HEK293 (cell line): ENCODE data around the gene HTT-AS.

ENCODE experiments used
- GLIS1 ChIP-seq: fragments of 450-650 bp; formaldehyde crosslinking; IDR thresholded peaks from 2 replicates; pipeline ENCODE4 v1.5.1; 2016; ENCODE audit warnings: missing biosample characterization, missing genetic modification characterization
- HOXA7 ChIP-seq: sonication (generic); formaldehyde crosslinking; IDR thresholded peaks from 2 replicates; pipeline ENCODE4 v1.8.1; 2022; ENCODE audit warnings: missing genetic modification reagents, borderline replicate concordance
- KLF10 ChIP-seq: fragments of 450-650 bp; IDR thresholded peaks from 2 replicates; pipeline ENCODE4 v1.5.1; 2018; ENCODE audit warnings: missing biosample characterization, mild to moderate bottlenecking, missing genetic modification characterization
- OSR2 ChIP-seq: fragments of 450-650 bp; formaldehyde crosslinking; IDR thresholded peaks from 2 replicates; pipeline ENCODE4 v1.5.1; 2016; ENCODE audit warnings: missing biosample characterization, missing genetic modification characterization
- PRDM1 ChIP-seq: fragments of 450-650 bp; formaldehyde crosslinking; IDR thresholded peaks from 2 replicates; pipeline ENCODE4; 2016; ENCODE audit warnings: missing biosample characterization, missing genetic modification characterization
- REPIN1 ChIP-seq: fragments of 450-650 bp; formaldehyde crosslinking; IDR thresholded peaks from 2 replicates; pipeline ENCODE4 v1.5.1; 2017; ENCODE audit warnings: missing biosample characterization, missing genetic modification characterization, low read depth
- ZBTB21 ChIP-seq: fragments of 450-650 bp; formaldehyde crosslinking; IDR thresholded peaks from 2 replicates; pipeline ENCODE4 v1.5.1; 2017; ENCODE audit warnings: missing biosample characterization, missing genetic modification characterization
- ZFHX2 ChIP-seq: fragments of 450-650 bp; formaldehyde crosslinking; conservative IDR thresholded peaks from 2 replicates; pipeline ENCODE4 v1.5.1; 2016; ENCODE audit warnings: missing biosample characterization, missing genetic modification characterization
- ZNF10 ChIP-seq: fragments of 450-650 bp; formaldehyde crosslinking; IDR thresholded peaks from 2 replicates; pipeline ENCODE4 v1.5.1; 2017; ENCODE audit warnings: missing biosample characterization, missing genetic modification characterization
- ZNF184 ChIP-seq: fragments of 450-650 bp; IDR thresholded peaks from 2 replicates; pipeline ENCODE4 v1.5.1; 2018; ENCODE audit warnings: missing biosample characterization, mild to moderate bottlenecking, missing genetic modification characterization
- ZNF426 ChIP-seq: fragments of 450-650 bp; formaldehyde crosslinking; IDR thresholded peaks from 2 replicates; pipeline ENCODE4 v1.5.1; 2017; ENCODE audit warnings: missing biosample characterization, missing genetic modification characterization, mild to moderate bottlenecking, inconsistent platforms, moderate library complexity
- ZNF555 ChIP-seq: fragments of 450-650 bp; formaldehyde crosslinking; conservative IDR thresholded peaks from 2 replicates; pipeline ENCODE4 v1.5.1; 2017; ENCODE audit warnings: missing biosample characterization, mild to moderate bottlenecking, missing genetic modification characterization, inconsistent platforms
- ZNF560 ChIP-seq: fragments of 450-650 bp; formaldehyde crosslinking; IDR thresholded peaks from 2 replicates; pipeline ENCODE4 v1.5.1; 2017; ENCODE audit warnings: missing biosample characterization, missing genetic modification characterization, borderline replicate concordance
- ZNF747 ChIP-seq: fragments of 450-650 bp; formaldehyde crosslinking; IDR thresholded peaks from 2 replicates; pipeline ENCODE4 v1.5.1; 2016; ENCODE audit warnings: missing biosample characterization, missing genetic modification characterization
- TF ChIP-seq, protein P1 (sequence below): fragments of 450-650 bp; formaldehyde crosslinking; optimal IDR thresholded peaks from 2 replicates; pipeline ENCODE3; 2016; ENCODE audit warnings: missing biosample characterization, mild to moderate bottlenecking, missing genetic modification characterization
- TF ChIP-seq, protein P2 (sequence below): fragments of 450-650 bp; formaldehyde crosslinking; IDR thresholded peaks from 2 replicates; pipeline ENCODE4 v1.5.1; 2017; ENCODE audit warnings: missing biosample characterization, mild to moderate bottlenecking, missing genetic modification characterization, moderate library complexity
- TF ChIP-seq, protein P3 (sequence below): fragments of 450-650 bp; formaldehyde crosslinking; IDR thresholded peaks from 2 replicates; pipeline ENCODE4 v1.5.1; 2016; ENCODE audit warnings: missing biosample characterization, missing genetic modification characterization
- TF ChIP-seq, protein P4 (sequence below): fragments of 450-650 bp; formaldehyde crosslinking; conservative IDR thresholded peaks from 2 replicates; pipeline ENCODE4 v1.5.1; 2016; ENCODE audit warnings: low read depth, missing biosample characterization, missing genetic modification characterization
- TF ChIP-seq, protein P5 (sequence below): fragments of 450-650 bp; formaldehyde crosslinking; IDR thresholded peaks from 2 replicates; pipeline ENCODE4 v1.5.1; 2016; ENCODE audit warnings: missing biosample characterization, missing genetic modification characterization
- TF ChIP-seq, protein P6 (sequence below): fragments of 450-650 bp; formaldehyde crosslinking; IDR thresholded peaks from 2 replicates; pipeline ENCODE4 v1.5.1; 2016; ENCODE audit warnings: missing biosample characterization, missing genetic modification characterization
- TF ChIP-seq, protein P7 (sequence below): fragments of 450-650 bp; formaldehyde crosslinking; IDR thresholded peaks from 2 replicates; pipeline ENCODE4 v1.5.0; 2017; ENCODE audit warnings: missing biosample characterization, missing genetic modification characterization, borderline replicate concordance

The HTT-AS gene

DNA sequence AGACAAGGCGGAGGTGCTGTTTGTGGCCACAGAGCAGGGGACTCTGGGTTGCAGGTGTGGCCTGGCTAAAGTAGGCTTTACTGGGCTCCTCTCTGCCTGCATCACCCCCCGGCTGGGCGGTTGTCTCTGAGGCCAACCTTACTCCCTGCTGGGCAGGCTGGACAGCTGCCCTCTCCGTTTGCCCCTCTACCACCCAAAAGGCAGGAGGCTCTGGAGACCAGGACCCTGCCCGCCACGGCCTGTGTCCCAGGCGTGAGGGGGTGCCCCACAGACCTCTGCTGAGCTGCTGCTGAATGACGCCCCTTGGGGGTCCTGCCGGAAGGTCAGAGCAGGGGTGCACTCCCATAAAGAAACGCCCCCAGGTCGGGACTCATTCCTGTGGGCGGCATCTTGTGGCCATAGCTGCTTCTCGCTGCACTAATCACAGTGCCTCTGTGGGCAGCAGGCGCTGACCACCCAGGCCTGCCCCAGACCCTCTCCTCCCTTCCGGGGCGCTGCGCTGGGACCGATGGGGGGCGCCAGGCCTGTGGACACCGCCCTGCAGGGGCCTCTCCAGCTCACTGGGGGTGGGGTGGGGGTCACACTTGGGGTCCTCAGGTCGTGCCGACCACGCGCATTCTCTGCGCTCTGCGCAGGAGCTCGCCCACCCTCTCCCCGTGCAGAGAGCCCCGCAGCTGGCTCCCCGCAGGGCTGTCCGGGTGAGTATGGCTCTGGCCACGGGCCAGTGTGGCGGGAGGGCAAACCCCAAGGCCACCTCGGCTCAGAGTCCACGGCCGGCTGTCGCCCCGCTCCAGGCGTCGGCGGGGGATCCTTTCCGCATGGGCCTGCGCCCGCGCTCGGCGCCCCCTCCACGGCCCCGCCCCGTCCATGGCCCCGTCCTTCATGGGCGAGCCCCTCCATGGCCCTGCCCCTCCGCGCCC lies 920 bp downstream of the HTT-AS start (continued):
- TF ChIP-seq, protein P1, sequence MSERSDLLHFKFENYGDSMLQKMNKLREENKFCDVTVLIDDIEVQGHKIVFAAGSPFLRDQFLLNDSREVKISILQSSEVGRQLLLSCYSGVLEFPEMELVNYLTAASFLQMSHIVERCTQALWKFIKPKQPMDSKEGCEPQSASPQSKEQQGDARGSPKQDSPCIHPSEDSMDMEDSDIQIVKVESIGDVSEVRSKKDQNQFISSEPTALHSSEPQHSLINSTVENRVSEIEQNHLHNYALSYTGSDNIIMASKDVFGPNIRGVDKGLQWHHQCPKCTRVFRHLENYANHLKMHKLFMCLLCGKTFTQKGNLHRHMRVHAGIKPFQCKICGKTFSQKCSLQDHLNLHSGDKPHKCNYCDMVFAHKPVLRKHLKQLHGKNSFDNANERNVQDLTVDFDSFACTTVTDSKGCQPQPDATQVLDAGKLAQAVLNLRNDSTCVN (tag by site-specific recombination), result peak; percentile 50
- TF ChIP-seq ZNF10 (no peak), HOXA7 (no peak), OSR2 (no peak), ZBTB21 (no peak), ZNF555 (tag by site-specific recombination) (no peak), ZNF184 (tag by site-specific recombination) (no peak), ZNF560 (tag by site-specific recombination) (no peak), GLIS1 (peak; percentile 39), PRDM1 (no peak), KLF10 (tag by site-specific recombination) (peak; percentile 39; the same call in 1 of the 2 replicates), ZFHX2 (tag by site-specific recombination) (no peak), ZNF747 (tag by site-specific recombination) (no peak), ZNF426 (tag by site-specific recombination) (no peak), REPIN1 (no peak)
- TF ChIP-seq, protein P2, sequence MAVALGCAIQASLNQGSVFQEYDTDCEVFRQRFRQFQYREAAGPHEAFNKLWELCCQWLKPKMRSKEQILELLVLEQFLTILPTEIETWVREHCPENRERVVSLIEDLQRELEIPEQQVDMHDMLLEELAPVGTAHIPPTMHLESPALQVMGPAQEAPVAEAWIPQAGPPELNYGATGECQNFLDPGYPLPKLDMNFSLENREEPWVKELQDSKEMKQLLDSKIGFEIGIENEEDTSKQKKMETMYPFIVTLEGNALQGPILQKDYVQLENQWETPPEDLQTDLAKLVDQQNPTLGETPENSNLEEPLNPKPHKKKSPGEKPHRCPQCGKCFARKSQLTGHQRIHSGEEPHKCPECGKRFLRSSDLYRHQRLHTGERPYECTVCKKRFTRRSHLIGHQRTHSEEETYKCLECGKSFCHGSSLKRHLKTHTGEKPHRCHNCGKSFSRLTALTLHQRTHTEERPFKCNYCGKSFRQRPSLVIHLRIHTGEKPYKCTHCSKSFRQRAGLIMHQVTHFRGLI, result no peak
- TF ChIP-seq, protein P3, sequence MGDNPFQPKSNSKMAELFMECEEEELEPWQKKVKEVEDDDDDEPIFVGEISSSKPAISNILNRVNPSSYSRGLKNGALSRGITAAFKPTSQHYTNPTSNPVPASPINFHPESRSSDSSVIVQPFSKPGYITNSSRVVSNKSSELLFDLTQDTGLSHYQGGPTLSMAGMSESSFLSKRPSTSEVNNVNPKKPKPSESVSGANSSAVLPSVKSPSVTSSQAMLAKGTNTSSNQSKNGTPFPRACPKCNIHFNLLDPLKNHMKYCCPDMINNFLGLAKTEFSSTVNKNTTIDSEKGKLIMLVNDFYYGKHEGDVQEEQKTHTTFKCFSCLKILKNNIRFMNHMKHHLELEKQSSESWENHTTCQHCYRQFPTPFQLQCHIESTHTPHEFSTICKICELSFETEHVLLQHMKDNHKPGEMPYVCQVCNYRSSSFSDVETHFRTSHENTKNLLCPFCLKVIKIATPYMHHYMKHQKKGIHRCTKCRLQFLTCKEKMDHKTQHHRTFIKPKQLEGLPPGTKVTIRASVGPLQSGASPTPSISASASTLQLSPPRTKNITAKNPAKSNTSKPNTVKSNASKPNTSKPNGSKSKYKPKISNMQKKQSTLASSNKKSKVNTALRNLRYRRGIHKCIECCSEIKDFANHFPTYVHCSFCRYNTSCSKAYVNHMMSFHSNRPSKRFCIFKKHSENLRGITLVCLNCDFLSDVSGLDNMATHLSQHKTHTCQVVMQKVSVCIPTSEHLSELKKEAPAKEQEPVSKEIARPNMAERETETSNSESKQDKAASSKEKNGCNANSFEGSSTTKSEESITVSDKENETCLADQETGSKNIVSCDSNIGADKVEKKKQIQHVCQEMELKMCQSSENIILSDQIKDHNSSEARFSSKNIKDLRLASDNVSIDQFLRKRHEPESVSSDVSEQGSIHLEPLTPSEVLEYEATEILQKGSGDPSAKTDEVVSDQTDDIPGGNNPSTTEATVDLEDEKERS (tag by site-specific recombination), result no peak
- TF ChIP-seq, protein P4, sequence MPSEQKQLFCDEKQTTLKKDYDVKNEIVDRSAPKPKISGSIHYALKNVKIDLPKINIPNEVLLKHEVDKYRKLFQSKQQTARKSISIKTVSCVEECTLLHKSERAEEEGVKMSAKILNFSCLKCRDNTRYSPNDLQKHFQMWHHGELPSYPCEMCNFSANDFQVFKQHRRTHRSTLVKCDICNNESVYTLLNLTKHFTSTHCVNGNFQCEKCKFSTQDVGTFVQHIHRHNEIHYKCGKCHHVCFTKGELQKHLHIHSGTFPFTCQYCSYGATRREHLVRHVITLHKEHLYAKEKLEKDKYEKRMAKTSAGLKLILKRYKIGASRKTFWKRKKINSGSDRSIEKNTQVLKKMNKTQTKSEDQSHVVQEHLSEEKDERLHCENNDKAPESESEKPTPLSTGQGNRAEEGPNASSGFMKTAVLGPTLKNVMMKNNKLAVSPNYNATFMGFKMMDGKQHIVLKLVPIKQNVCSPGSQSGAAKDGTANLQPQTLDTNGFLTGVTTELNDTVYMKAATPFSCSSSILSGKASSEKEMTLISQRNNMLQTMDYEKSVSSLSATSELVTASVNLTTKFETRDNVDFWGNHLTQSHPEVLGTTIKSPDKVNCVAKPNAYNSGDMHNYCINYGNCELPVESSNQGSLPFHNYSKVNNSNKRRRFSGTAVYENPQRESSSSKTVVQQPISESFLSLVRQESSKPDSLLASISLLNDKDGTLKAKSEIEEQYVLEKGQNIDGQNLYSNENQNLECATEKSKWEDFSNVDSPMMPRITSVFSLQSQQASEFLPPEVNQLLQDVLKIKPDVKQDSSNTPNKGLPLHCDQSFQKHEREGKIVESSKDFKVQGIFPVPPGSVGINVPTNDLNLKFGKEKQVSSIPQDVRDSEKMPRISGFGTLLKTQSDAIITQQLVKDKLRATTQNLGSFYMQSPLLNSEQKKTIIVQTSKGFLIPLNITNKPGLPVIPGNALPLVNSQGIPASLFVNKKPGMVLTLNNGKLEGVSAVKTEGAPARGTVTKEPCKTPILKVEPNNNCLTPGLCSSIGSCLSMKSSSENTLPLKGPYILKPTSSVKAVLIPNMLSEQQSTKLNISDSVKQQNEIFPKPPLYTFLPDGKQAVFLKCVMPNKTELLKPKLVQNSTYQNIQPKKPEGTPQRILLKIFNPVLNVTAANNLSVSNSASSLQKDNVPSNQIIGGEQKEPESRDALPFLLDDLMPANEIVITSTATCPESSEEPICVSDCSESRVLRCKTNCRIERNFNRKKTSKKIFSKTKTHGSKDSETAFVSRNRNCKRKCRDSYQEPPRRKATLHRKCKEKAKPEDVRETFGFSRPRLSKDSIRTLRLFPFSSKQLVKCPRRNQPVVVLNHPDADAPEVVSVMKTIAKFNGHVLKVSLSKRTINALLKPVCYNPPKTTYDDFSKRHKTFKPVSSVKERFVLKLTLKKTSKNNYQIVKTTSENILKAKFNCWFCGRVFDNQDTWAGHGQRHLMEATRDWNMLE, result no peak
- TF ChIP-seq, protein P5, sequence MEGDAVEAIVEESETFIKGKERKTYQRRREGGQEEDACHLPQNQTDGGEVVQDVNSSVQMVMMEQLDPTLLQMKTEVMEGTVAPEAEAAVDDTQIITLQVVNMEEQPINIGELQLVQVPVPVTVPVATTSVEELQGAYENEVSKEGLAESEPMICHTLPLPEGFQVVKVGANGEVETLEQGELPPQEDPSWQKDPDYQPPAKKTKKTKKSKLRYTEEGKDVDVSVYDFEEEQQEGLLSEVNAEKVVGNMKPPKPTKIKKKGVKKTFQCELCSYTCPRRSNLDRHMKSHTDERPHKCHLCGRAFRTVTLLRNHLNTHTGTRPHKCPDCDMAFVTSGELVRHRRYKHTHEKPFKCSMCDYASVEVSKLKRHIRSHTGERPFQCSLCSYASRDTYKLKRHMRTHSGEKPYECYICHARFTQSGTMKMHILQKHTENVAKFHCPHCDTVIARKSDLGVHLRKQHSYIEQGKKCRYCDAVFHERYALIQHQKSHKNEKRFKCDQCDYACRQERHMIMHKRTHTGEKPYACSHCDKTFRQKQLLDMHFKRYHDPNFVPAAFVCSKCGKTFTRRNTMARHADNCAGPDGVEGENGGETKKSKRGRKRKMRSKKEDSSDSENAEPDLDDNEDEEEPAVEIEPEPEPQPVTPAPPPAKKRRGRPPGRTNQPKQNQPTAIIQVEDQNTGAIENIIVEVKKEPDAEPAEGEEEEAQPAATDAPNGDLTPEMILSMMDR (tag by site-specific recombination), result no peak
- TF ChIP-seq, protein P6, sequence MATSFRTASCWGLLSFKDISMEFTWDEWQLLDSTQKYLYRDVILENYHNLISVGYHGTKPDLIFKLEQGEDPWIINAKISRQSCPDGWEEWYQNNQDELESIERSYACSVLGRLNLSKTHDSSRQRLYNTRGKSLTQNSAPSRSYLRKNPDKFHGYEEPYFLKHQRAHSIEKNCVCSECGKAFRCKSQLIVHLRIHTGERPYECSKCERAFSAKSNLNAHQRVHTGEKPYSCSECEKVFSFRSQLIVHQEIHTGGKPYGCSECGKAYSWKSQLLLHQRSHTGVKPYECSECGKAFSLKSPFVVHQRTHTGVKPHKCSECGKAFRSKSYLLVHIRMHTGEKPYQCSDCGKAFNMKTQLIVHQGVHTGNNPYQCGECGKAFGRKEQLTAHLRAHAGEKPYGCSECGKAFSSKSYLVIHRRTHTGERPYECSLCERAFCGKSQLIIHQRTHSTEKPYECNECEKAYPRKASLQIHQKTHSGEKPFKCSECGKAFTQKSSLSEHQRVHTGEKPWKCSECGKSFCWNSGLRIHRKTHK (tag by site-specific recombination), result no peak
- TF ChIP-seq, protein P7, sequence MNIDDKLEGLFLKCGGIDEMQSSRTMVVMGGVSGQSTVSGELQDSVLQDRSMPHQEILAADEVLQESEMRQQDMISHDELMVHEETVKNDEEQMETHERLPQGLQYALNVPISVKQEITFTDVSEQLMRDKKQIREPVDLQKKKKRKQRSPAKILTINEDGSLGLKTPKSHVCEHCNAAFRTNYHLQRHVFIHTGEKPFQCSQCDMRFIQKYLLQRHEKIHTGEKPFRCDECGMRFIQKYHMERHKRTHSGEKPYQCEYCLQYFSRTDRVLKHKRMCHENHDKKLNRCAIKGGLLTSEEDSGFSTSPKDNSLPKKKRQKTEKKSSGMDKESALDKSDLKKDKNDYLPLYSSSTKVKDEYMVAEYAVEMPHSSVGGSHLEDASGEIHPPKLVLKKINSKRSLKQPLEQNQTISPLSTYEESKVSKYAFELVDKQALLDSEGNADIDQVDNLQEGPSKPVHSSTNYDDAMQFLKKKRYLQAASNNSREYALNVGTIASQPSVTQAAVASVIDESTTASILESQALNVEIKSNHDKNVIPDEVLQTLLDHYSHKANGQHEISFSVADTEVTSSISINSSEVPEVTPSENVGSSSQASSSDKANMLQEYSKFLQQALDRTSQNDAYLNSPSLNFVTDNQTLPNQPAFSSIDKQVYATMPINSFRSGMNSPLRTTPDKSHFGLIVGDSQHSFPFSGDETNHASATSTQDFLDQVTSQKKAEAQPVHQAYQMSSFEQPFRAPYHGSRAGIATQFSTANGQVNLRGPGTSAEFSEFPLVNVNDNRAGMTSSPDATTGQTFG (tag by site-specific recombination), result no peak
